WTC11 (cell line): Measurements from ENCODE around the gene UMAD1. TPM values are rescaled to one million over a fixed set of nuclear protein-coding genes. Genes with fewer than 3 reads are reported as not detected.

ENCODE experiments used
- ATAC-seq: fragments of 200-7000 bp; cut with Tn5 transposase; 2 replicates; pipeline ENCODE4 v1.10.0; 2021; ENCODE audit warnings: mild to moderate bottlenecking, moderate library complexity
- CTCF ChIA-PET: fragments of 300-600 bp; sonication (Branson Sonifier 250); formaldehyde crosslinking; loops from one replicate; lab custom pipeline; 2021; ENCODE audit warnings: antibody characterized with exemption; lab: Charles Lee
- POLR2A ChIA-PET: fragments of 350-600 bp; sonication (Branson Sonifier 250); formaldehyde crosslinking; loops from one replicate; lab custom pipeline; 2021; ENCODE audit warnings: antibody characterized with exemption; lab: Charles Lee
- DNase-seq: peaks from one replicate; pipeline ENCODE4 v3.0.0; 2021; ENCODE audit warnings: low spot score
- H3K27ac Mint-ChIP-seq: 2 replicates; pipeline ENCODE4 v1.8.0; 2021; ENCODE audit warnings: mixed read lengths
- H3K27me3 Mint-ChIP-seq: 2 replicates; pipeline ENCODE4 v1.8.0; 2021; ENCODE audit warnings: low read depth, mild to moderate bottlenecking, moderate library complexity, mixed read lengths
- H3K36me3 Mint-ChIP-seq: 2 replicates; pipeline ENCODE4 v1.8.0; 2021; ENCODE audit warnings: mixed read lengths
- H3K4me1 Mint-ChIP-seq: 2 replicates; pipeline ENCODE4 v1.8.0; 2022; ENCODE audit warnings: mixed read lengths
- H3K4me3 Mint-ChIP-seq: 2 replicates; pipeline ENCODE4 v1.8.0; 2021; ENCODE audit warnings: mild to moderate bottlenecking, moderate library complexity, mixed read lengths
- H3K9me3 Mint-ChIP-seq: 2 replicates; pipeline ENCODE4 v1.8.0; 2021; ENCODE audit warnings: mixed read lengths
- ATF1 ChIP-seq: sonication (generic); formaldehyde crosslinking; IDR thresholded peaks from 2 replicates; pipeline ENCODE4 v1.8.1; 2023; ENCODE audit warnings: mild to moderate bottlenecking, moderate library complexity, missing genetic modification reagents
- FOXK1 ChIP-seq: sonication (generic); formaldehyde crosslinking; IDR thresholded peaks from 2 replicates; pipeline ENCODE4 v1.8.0; 2022; ENCODE audit warnings: mild to moderate bottlenecking, moderate library complexity, missing genetic modification reagents
- HMGA2 ChIP-seq: fragments of 250-450 bp; sonication (Bioruptor Pico); IDR thresholded peaks from 2 replicates; pipeline ENCODE4 v1.4.0; 2021; ENCODE audit warnings: mild to moderate bottlenecking, moderate library complexity
- JUN ChIP-seq: sonication (generic); formaldehyde crosslinking; IDR thresholded peaks from 2 replicates; pipeline ENCODE4 v1.8.0; 2023; ENCODE audit warnings: mild to moderate bottlenecking, missing genetic modification reagents
- NFE2L1 ChIP-seq: sonication (generic); formaldehyde crosslinking; IDR thresholded peaks from 2 replicates; pipeline ENCODE4 v1.8.1; 2023; ENCODE audit warnings: missing genetic modification reagents
- NR2C2 ChIP-seq: sonication (generic); formaldehyde crosslinking; IDR thresholded peaks from 2 replicates; pipeline ENCODE4 v1.8.0; 2022; ENCODE audit warnings: mild to moderate bottlenecking, missing genetic modification reagents
- RELA ChIP-seq: sonication (generic); formaldehyde crosslinking; IDR thresholded peaks from 2 replicates; pipeline ENCODE4 v1.8.1; 2022; ENCODE audit warnings: missing genetic modification reagents, mild to moderate bottlenecking, borderline replicate concordance
- ZNF138 ChIP-seq: sonication (generic); formaldehyde crosslinking; conservative IDR thresholded peaks from 2 replicates; pipeline ENCODE4 v1.8.1; 2022; ENCODE audit warnings: mild to moderate bottlenecking, moderate library complexity, missing genetic modification reagents
- ZNF317 ChIP-seq: sonication (generic); formaldehyde crosslinking; IDR thresholded peaks from 2 replicates; pipeline ENCODE4 v1.8.1; 2023; ENCODE audit warnings: low read depth, mild to moderate bottlenecking, moderate library complexity, missing genetic modification reagents, borderline replicate concordance
- total RNA-seq: library from RNA; stranded (reverse); gene quantifications from 3 replicates; pipeline ENCODE4 v1.2.3, GENCODE V29; 2021
- TF ChIP-seq, protein P1 (sequence below): sonication (generic); formaldehyde crosslinking; IDR thresholded peaks from 2 replicates; pipeline ENCODE4 v1.8.1; 2022; ENCODE audit warnings: low read depth, mild to moderate bottlenecking, moderate library complexity, missing genetic modification reagents, borderline replicate concordance
- TF ChIP-seq, protein P2 (sequence below): sonication (generic); formaldehyde crosslinking; IDR thresholded peaks from 2 replicates; pipeline ENCODE4 v1.8.1; 2023; ENCODE audit warnings: mild to moderate bottlenecking, missing genetic modification reagents
- TF ChIP-seq, protein P3 (sequence below): sonication (generic); formaldehyde crosslinking; IDR thresholded peaks from 2 replicates; pipeline ENCODE4 v1.8.1; 2023; ENCODE audit warnings: mild to moderate bottlenecking, moderate library complexity, missing genetic modification reagents
- TF ChIP-seq, protein P4 (sequence below): sonication (generic); formaldehyde crosslinking; IDR thresholded peaks from 2 replicates; pipeline ENCODE4 v1.8.1; 2022; ENCODE audit warnings: missing genetic modification reagents, borderline replicate concordance

Gene UMAD1
- total RNA-seq, 1 experiment from 2014 or later: 13.0 TPM

DNA sequence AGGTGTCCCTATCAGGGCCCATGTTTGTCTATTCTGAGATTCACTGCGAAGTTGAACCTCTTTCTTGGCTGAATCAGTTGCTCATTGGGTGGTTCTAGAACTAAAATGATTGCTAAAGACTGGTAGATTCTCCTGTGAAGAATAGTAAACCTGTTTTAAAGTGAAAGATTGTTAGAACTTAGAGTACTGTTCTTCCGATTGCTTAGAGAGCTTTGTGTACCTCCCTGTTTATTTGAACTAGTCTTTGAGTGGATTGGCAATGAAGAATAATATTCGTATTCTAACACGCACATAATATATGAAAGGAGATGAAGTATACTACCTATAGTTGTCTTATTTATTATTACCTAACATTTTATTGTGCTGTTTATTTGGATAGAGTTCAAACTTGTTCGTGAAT, 202.7 kb downstream of the UMAD1 start (continued):
- TF ChIP-seq, protein P1, sequence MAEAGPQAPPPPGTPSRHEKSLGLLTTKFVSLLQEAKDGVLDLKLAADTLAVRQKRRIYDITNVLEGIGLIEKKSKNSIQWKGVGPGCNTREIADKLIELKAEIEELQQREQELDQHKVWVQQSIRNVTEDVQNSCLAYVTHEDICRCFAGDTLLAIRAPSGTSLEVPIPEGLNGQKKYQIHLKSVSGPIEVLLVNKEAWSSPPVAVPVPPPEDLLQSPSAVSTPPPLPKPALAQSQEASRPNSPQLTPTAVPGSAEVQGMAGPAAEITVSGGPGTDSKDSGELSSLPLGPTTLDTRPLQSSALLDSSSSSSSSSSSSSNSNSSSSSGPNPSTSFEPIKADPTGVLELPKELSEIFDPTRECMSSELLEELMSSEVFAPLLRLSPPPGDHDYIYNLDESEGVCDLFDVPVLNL (CRISPR knock-in tag): no peak
- TF ChIP-seq NR2C2 (CRISPR knock-in tag) (no peak), NFE2L1 (CRISPR knock-in tag) (no peak)

DNA sequence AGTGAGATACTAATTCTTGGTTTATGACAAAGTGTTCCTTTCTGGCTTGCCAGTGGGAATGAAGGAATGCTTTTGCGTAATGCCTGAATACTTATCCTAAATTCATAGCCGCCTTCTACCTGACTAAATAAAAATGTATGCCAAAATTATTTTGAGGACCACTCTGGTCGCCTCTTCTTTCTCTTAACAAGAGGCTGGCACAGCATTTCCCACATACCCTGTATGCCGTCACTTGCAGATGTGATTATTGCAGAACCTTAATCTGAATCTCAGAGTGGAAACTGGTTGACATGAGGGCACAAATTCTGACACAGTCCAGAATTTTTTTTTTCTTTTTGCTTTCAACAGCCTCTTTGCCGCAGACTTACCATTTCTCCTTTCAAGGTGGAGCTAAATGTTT, 203.4 kb downstream of the UMAD1 start:
- no peaks in the 10 kb centered on the region for H3K36me3 Mint-ChIP-seq
- DNase-seq (no peak), ATAC-seq (no peak)
- H3K4me3 Mint-ChIP-seq: no peak overlapping the region
- POLR2A ChIA-PET: no interaction called here
- H3K27me3 Mint-ChIP-seq: no peaks in the 10 kb centered on the region
- TF ChIP-seq, protein P2, sequence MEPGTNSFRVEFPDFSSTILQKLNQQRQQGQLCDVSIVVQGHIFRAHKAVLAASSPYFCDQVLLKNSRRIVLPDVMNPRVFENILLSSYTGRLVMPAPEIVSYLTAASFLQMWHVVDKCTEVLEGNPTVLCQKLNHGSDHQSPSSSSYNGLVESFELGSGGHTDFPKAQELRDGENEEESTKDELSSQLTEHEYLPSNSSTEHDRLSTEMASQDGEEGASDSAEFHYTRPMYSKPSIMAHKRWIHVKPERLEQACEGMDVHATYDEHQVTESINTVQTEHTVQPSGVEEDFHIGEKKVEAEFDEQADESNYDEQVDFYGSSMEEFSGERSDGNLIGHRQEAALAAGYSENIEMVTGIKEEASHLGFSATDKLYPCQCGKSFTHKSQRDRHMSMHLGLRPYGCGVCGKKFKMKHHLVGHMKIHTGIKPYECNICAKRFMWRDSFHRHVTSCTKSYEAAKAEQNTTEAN: no peak
- TF ChIP-seq JUN: no peak
- no peak overlapping the region for H3K27ac Mint-ChIP-seq
- peaks cover 6% of the 10 kb centered on the region for H3K4me1 Mint-ChIP-seq
- no peaks in the 10 kb centered on the region for H3K9me3 Mint-ChIP-seq
- CTCF ChIA-PET: no interaction called here

DNA sequence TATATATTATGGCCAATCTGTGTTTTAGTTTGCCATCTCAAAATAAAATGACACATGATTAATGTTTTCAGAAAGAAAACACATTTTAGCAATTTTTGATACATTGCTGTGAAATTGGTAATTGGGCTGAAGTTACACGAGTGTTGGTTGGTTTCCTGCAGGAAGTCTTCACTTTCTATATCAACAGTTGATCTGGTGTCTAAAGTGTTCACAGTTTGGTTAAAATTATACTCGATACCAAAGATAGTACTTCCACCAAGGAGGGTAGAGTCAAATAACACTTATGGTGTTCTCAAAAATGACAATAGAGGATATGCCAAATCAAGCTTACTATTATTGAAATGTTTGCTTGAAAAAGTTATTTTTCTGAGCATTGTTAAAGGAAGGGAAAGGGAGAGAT, 207.7 kb downstream of the UMAD1 start:
- no peak for ATAC-seq

DNA sequence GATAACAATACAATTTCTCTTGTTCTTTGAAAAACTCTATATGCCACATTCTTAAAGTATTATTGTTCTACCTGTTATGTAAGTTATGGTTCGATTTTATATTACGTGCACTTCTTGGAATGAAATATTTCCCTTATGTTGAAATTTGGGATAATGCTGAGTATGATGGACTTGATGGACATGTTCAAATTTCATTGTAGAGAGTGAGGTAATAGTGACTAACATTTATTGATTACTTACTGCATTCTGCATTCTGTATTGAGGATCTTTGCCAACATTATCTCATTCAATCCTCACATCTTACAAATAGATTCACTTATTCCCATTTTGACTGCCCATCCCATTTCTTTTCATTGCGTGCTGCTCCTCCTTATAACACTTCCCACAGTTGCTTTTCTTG, 208.3 kb downstream of the UMAD1 start:
- H3K27ac Mint-ChIP-seq: no peak overlapping the region
- no peaks in the 10 kb centered on the region for H3K27me3 Mint-ChIP-seq
- peaks cover 23% of the 10 kb centered on the region for H3K9me3 Mint-ChIP-seq
- CTCF ChIA-PET: no interaction called here
- peaks cover 7% of the 10 kb centered on the region for H3K36me3 Mint-ChIP-seq
- POLR2A ChIA-PET: no interaction called here
- DNase-seq (no peak), ATAC-seq (no peak)
- H3K4me1 Mint-ChIP-seq: no peaks in the 10 kb centered on the region
- no peak overlapping the region for H3K4me3 Mint-ChIP-seq
- no peak for TF ChIP-seq RELA (CRISPR knock-in tag)
- no peak for TF ChIP-seq ATF1 (CRISPR knock-in tag)
- TF ChIP-seq ZNF138: no peak
- no peak for TF ChIP-seq HMGA2 (CRISPR knock-in tag)
- TF ChIP-seq NFE2L1 (CRISPR knock-in tag): no peak
- TF ChIP-seq, protein P3, sequence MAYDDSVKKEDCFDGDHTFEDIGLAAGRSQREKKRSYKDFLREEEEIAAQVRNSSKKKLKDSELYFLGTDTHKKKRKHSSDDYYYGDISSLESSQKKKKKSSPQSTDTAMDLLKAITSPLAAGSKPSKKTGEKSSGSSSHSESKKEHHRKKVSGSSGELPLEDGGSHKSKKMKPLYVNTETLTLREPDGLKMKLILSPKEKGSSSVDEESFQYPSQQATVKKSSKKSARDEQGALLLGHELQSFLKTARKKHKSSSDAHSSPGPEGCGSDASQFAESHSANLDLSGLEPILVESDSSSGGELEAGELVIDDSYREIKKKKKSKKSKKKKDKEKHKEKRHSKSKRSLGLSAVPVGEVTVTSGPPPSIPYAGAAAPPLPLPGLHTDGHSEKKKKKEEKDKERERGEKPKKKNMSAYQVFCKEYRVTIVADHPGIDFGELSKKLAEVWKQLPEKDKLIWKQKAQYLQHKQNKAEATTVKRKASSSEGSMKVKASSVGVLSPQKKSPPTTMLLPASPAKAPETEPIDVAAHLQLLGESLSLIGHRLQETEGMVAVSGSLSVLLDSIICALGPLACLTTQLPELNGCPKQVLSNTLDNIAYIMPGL (CRISPR knock-in tag): no peak
- TF ChIP-seq, protein P4, sequence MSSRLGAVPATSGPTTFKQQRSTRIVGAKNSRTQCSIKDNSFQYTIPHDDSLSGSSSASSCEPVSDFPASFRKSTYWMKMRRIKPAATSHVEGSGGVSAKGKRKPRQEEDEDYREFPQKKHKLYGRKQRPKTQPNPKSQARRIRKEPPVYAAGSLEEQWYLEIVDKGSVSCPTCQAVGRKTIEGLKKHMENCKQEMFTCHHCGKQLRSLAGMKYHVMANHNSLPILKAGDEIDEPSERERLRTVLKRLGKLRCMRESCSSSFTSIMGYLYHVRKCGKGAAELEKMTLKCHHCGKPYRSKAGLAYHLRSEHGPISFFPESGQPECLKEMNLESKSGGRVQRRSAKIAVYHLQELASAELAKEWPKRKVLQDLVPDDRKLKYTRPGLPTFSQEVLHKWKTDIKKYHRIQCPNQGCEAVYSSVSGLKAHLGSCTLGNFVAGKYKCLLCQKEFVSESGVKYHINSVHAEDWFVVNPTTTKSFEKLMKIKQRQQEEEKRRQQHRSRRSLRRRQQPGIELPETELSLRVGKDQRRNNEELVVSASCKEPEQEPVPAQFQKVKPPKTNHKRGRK (CRISPR knock-in tag): no peak
- no peak for TF ChIP-seq ZNF317 (CRISPR knock-in tag)
- TF ChIP-seq, all 79 proteins: peak for 0

More for the DNA sequence above, 207.7 kb downstream of the UMAD1 start:
- Mint-ChIP-seq H3K4me1 (no peaks in the 10 kb centered on the region), H3K36me3 (0 out of 2 replicates have a peak, but pooled peaks cover 2% of the 10 kb centered on the region), H3K27ac (no peak overlapping the region), H3K4me3 (no peak overlapping the region), H3K9me3 (peaks cover 18% of the 10 kb centered on the region), H3K27me3 (no peaks in the 10 kb centered on the region)
- no peak for DNase-seq
- TF ChIP-seq FOXK1 (CRISPR knock-in tag): no peak
- TF ChIP-seq ATF1 (CRISPR knock-in tag): no peak
- TF ChIP-seq JUN: no peak
- ChIA-PET CTCF (no interaction called here), POLR2A (no interaction called here)
